Measurements from ENCODE around the gene PAPOLB.

DNA sequence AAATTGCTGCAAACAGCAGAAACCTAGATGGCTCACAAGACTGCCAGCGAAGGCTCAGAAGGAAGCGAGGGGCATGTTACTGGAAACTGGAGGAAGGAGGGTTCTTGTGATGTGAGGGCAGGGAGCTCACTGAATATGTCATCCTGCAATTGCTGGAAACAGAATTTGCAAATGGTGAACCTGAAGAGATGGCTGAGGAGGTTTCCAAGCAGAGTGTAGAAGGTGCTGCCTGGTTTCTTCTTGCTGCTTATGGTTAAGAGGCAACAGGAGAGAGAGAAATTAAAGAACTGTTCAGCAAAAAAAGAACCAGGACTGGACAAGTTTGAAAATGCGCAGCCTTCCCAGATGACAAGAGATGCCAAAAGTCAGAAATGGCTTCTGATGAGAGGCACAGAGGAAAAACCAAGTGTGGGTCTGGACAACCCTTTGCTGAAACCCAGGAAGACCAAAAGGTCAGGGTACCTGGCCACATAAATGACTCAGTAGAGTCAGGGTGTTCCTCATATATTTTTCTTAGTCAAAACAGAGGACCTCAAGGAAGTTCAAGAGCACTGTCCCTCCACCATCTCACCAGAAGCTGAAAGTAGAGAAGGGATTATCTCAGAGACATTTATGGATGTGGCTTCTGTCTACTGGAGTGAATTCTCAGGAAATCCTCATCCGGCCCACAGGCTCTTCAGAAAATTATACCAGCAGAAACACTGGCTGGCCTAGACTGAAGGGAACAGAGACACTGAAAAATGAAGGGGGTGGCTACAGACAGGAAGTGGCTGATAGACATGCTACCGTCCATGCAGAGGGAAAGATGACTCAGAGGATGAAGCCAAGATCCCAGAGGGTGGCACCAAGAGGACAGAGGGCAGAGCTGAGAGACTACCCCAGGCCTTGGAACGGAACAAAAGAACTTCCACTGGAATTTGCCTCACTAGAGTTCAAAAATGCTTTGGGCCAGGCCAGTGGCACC lies 10.1 kb downstream of the PAPOLB start:
- TF ChIP-seq, protein P1, sequence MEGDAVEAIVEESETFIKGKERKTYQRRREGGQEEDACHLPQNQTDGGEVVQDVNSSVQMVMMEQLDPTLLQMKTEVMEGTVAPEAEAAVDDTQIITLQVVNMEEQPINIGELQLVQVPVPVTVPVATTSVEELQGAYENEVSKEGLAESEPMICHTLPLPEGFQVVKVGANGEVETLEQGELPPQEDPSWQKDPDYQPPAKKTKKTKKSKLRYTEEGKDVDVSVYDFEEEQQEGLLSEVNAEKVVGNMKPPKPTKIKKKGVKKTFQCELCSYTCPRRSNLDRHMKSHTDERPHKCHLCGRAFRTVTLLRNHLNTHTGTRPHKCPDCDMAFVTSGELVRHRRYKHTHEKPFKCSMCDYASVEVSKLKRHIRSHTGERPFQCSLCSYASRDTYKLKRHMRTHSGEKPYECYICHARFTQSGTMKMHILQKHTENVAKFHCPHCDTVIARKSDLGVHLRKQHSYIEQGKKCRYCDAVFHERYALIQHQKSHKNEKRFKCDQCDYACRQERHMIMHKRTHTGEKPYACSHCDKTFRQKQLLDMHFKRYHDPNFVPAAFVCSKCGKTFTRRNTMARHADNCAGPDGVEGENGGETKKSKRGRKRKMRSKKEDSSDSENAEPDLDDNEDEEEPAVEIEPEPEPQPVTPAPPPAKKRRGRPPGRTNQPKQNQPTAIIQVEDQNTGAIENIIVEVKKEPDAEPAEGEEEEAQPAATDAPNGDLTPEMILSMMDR (IDR thresholded peaks at IDR 0.05) = no peak
- no peak for TF ChIP-seq POLR2A (IDR thresholded peaks at IDR 0.05)
